ENCODE results near the gene ERGIC3.
"Not testable (repeated sequence)": the region's sequence is repeated elsewhere in the genome, so short reads cannot be mapped to it uniquely, and the experiment has no call there.

The ERGIC3 gene

DNA sequence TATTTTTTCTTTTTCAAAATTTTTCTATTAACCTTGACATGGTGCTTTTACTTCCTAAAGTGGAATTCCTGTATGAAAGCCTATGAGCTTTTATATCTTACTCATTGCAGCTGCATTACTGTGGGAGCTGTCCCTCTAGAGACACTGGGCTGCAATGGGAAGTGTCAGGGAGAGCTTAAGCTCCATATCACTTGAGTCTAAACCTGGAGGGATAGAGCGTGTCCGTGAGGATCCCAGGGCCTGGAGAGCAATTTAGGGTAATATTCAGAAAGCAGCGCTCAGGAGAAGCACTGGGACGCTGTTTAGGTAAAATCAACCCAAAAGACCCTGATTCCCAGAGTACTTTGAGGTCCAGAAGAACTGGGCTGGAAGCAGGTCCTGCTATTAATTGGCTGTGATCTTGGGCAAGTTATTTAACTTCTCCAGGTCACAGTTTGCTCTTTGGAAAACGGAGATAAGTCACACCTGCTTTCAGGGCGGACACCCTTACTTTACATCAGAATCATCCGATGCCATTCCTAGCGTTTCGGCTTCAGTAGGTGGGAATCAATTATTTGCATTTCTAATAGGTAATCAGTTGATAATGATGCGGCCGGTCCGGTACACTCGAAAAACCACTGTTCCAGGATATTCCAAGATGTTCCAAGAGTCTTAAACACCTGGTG lies 628 bp upstream of the ERGIC3 start:
- peaks cover 24% of the 10 kb centered on the region for H3K4me1 Mint-ChIP-seq
- CTCF ChIA-PET: interaction anchor here (0.6 kb wide), 1 partner anchor 502 kb away, joined by 4 read pairs; no protein-coding TSS in a partner anchor

GRCh38 chr20:35542990-35543389 lies 1.1 kb downstream of the ERGIC3 start:
- H3K4me3 Mint-ChIP-seq: peak overlapping the region; percentile 85
- no peak for DNase-seq
- CTCF ChIA-PET: interaction anchor here (0.9 kb wide), 1 partner anchor 80 kb away, joined by 3 read pairs; no protein-coding TSS in a partner anchor
- H3K27ac Mint-ChIP-seq: peak overlapping the region; percentile 50
- no peaks in the 10 kb centered on the region for H3K9me3 Mint-ChIP-seq
- H3K36me3 Mint-ChIP-seq: peaks cover 5% of the 10 kb centered on the region
- H3K4me1 Mint-ChIP-seq: peaks cover 24% of the 10 kb centered on the region
- H3K27me3 Mint-ChIP-seq: no peaks in the 10 kb centered on the region

More for the DNA sequence above, 628 bp upstream of the ERGIC3 start:
- no peak for DNase-seq
- peaks cover under 1% of the 10 kb centered on the region for H3K27me3 Mint-ChIP-seq
- H3K4me3 Mint-ChIP-seq: peak overlapping the region; percentile 85
- H3K27ac Mint-ChIP-seq: no peak overlapping the region
- H3K9me3 Mint-ChIP-seq: no peaks in the 10 kb centered on the region
- H3K36me3 Mint-ChIP-seq: peaks cover 5% of the 10 kb centered on the region

DNA sequence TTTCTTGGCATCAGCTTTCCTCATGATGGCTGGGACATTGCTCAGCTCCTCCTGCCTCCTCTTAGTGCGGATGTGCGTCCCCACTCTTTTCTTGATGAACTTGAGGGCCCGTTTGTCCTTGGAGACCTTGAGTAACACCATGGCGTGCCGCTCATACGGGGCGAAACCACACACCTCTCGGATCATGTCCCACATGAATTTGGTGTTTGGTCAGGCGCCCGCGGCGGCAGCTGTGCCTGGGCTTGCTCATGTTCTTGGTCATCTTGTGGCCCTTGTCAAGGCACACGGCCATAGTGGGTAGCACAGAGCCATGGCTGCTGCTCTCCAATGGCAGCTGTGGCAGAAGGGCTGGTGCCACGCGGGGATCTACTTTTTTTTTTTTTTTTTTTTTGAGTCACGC lies 2.6 kb downstream of the ERGIC3 start:
- Mint-ChIP-seq H3K27ac (no peak overlapping the region), H3K9me3 (no peaks in the 10 kb centered on the region), H3K36me3 (peaks cover 10% of the 10 kb centered on the region), H3K27me3 (no peaks in the 10 kb centered on the region), H3K4me1 (peaks cover 24% of the 10 kb centered on the region), H3K4me3 (no peak overlapping the region)
- no peak for DNase-seq
- CTCF ChIA-PET: no interaction called here

GRCh38 chr20:35544941-35545340 lies 3.1 kb downstream of the ERGIC3 start:
- peaks cover 24% of the 10 kb centered on the region for H3K4me1 Mint-ChIP-seq
- DNase-seq, CTCF ChIA-PET, H3K36me3 Mint-ChIP-seq, H3K9me3 Mint-ChIP-seq, H3K27me3 Mint-ChIP-seq, H3K4me3 Mint-ChIP-seq, H3K27ac Mint-ChIP-seq: not testable (repeated sequence)

GRCh38 chr20:35546127-35546526 lies 4.2 kb downstream of the ERGIC3 start:
- H3K27me3 Mint-ChIP-seq: no peaks in the 10 kb centered on the region
- CTCF ChIA-PET: no interaction called here

GRCh38 chr20:35547329-35547728 lies 5.5 kb downstream of the ERGIC3 start:
- no peak overlapping the region for H3K4me3 Mint-ChIP-seq
- H3K4me1 Mint-ChIP-seq: peaks cover 13% of the 10 kb centered on the region
- H3K36me3 Mint-ChIP-seq: peaks cover 12% of the 10 kb centered on the region
- DNase-seq: no peak
- H3K9me3 Mint-ChIP-seq: no peaks in the 10 kb centered on the region
- H3K27ac Mint-ChIP-seq: no peak overlapping the region
- H3K27me3 Mint-ChIP-seq: no peaks in the 10 kb centered on the region
- CTCF ChIA-PET: no interaction called here

More at GRCh38 chr20:35546127-35546526, 4.2 kb downstream of the ERGIC3 start:
- H3K36me3 Mint-ChIP-seq: peaks cover 12% of the 10 kb centered on the region
- H3K4me3 Mint-ChIP-seq: no peak overlapping the region
- H3K9me3 Mint-ChIP-seq: no peaks in the 10 kb centered on the region
- no peak for DNase-seq
- H3K4me1 Mint-ChIP-seq: peaks cover 23% of the 10 kb centered on the region
- no peak overlapping the region for H3K27ac Mint-ChIP-seq

DNA sequence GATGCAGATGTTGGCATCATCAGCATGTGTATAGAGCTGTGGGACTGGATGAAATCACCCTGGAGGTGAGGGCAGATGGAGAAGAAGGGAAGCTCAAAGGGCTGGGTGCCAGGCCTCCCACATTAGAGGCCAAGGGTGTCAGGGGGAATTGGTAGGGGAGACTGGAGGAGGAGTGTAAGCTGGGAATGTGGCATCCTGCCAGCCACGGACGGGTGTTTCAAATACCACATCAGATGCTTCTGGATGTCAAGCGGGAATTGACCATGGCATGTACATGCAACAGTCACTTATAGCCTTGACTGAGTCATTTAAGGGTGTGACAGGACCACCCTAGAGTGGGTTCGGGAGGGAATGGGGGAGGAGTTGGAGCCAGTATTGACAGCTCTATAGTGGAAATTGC lies 9.6 kb downstream of the ERGIC3 start:
- Mint-ChIP-seq H3K4me1 (no peaks in the 10 kb centered on the region), H3K27ac (no peak overlapping the region), H3K27me3 (no peaks in the 10 kb centered on the region), H3K9me3 (no peaks in the 10 kb centered on the region), H3K36me3 (peaks cover 11% of the 10 kb centered on the region), H3K4me3 (no peak overlapping the region)
- CTCF ChIA-PET: no interaction called here
- no peak for DNase-seq

- peaks cover 11% of the 10 kb centered on the region for H3K36me3 Mint-ChIP-seq
- CTCF ChIA-PET: no interaction called here
- H3K4me1 Mint-ChIP-seq: no peaks in the 10 kb centered on the region
Observed at GRCh38 chr20:35552914-35553313, 11.0 kb downstream of the ERGIC3 start.

DNA sequence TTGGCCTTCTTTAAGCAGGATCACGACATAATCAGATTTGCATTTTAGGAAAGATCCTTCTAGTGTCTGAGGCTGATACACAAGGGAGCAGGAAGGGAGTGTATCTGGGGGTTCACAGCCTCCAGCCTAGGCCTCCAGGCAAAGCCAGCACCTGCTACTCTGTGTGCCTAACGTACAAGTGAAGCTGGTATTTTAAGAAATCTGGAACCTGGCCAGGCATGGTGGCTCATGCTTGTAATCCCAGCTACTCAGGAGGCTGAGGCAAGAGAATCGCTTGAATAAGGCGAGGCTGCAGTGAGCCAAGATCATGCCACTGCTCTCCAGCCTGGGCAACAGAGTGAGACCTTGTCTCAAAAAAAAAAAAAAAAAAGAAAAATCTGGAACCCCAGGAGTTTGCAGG lies 13.6 kb downstream of the ERGIC3 start:
- H3K4me3 Mint-ChIP-seq, H3K27ac Mint-ChIP-seq, H3K4me1 Mint-ChIP-seq, H3K27me3 Mint-ChIP-seq, DNase-seq, H3K36me3 Mint-ChIP-seq, H3K9me3 Mint-ChIP-seq: not testable (repeated sequence)
- CTCF ChIA-PET: interaction anchor here (0.6 kb wide), 1 partner anchor 532 kb away, joined by 3 read pairs; no protein-coding TSS in a partner anchor

More at GRCh38 chr20:35552914-35553313, 11.0 kb downstream of the ERGIC3 start:
- no peaks in the 10 kb centered on the region for H3K27me3 Mint-ChIP-seq
- no peak overlapping the region for H3K4me3 Mint-ChIP-seq
- DNase-seq: no peak
- H3K9me3 Mint-ChIP-seq: no peaks in the 10 kb centered on the region
- H3K27ac Mint-ChIP-seq: no peak overlapping the region

- Mint-ChIP-seq H3K4me1 (no peaks in the 10 kb centered on the region), H3K36me3 (peaks cover 4% of the 10 kb centered on the region), H3K27ac (no peak overlapping the region), H3K27me3 (no peaks in the 10 kb centered on the region), H3K9me3 (no peaks in the 10 kb centered on the region), H3K4me3 (no peak overlapping the region)
- CTCF ChIA-PET: no interaction called here
- no peak for DNase-seq
Observed at GRCh38 chr20:35555951-35556645, 14.2 kb downstream of the ERGIC3 start.

GRCh38 chr20:35556871-35557270 lies 15.0 kb downstream of the ERGIC3 start:
- H3K4me1 Mint-ChIP-seq: no peaks in the 10 kb centered on the region
- CTCF ChIA-PET: no interaction called here
- DNase-seq: no peak
- H3K27me3 Mint-ChIP-seq: no peaks in the 10 kb centered on the region
- H3K36me3 Mint-ChIP-seq: peaks cover 4% of the 10 kb centered on the region
- H3K4me3 Mint-ChIP-seq: no peak overlapping the region
- H3K9me3 Mint-ChIP-seq: no peaks in the 10 kb centered on the region
- H3K27ac Mint-ChIP-seq: no peak overlapping the region

DNA sequence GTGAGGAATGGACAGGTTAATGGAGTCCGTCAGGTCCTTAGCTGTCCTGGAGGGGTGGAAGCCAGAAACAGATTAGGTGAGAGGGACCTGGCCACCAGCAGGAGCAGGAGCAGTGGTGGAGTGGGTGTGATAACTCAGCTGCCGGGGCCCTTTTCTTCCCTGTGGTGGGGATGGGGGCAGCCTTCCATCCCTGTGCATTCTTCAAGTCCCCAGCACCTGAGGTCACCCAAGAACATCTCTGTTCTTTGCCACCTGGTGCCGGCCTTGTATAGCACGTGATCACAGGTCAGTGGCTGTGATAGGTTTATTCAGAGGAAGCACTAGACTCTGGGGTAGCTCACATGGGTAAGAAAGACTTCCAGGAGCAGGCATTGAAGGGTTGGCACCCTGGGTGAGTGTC lies 16.6 kb downstream of the ERGIC3 start:
- no peak overlapping the region for H3K27ac Mint-ChIP-seq
- H3K4me1 Mint-ChIP-seq: no peaks in the 10 kb centered on the region

DNA sequence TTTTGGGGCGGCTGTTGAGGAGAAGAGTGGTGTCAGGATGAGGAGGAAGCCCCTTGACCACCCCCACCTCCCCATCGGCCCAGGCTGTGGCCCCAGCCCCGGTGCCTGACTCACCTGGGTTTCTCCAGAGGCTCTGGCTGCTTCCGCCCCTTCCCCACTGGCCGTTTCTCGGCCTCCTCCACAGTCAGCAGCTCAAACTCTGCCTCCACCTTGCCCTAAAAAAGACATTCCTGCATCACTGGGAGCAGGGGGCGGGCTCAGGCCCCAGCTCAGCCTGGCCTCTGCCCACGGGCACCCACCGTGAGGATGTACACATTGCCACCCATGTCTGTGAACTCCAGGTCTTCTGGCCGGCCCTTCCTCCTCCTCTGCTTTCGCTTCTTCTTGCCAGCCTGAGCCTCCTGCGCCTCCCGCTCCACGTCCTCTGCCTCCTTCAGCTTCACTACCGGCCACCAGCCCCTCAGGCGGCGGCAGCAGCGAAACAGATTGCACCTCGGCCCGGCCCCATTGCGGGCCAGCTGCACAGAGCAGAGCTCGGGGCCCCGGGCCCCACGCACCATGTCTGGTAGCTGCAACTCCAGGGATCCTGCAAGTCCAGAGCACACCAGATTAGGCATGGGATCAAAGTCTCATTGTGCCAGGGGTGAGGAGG lies 17.3 kb downstream of the ERGIC3 start:
- Mint-ChIP-seq H3K4me3 (no peak overlapping the region), H3K27me3 (no peaks in the 10 kb centered on the region), H3K27ac (no peak overlapping the region), H3K36me3 (peaks cover 4% of the 10 kb centered on the region), H3K9me3 (no peaks in the 10 kb centered on the region), H3K4me1 (no peaks in the 10 kb centered on the region)
- DNase-seq: no peak
- CTCF ChIA-PET: no interaction called here

More for the DNA sequence above, 16.6 kb downstream of the ERGIC3 start:
- H3K27me3 Mint-ChIP-seq: no peaks in the 10 kb centered on the region
- CTCF ChIA-PET: no interaction called here
- H3K9me3 Mint-ChIP-seq: no peaks in the 10 kb centered on the region
- DNase-seq: no peak
- peaks cover 4% of the 10 kb centered on the region for H3K36me3 Mint-ChIP-seq
- H3K4me3 Mint-ChIP-seq: no peak overlapping the region

- CTCF ChIA-PET: no interaction called here
- Mint-ChIP-seq H3K27me3 (peaks cover 7% of the 10 kb centered on the region), H3K9me3 (no peaks in the 10 kb centered on the region), H3K27ac (no peak overlapping the region), H3K4me1 (no peaks in the 10 kb centered on the region), H3K36me3 (no peaks in the 10 kb centered on the region), H3K4me3 (no peak overlapping the region)
- DNase-seq: no peak
Observed at GRCh38 chr20:35560105-35560511, 18.2 kb downstream of the ERGIC3 start.

DNA sequence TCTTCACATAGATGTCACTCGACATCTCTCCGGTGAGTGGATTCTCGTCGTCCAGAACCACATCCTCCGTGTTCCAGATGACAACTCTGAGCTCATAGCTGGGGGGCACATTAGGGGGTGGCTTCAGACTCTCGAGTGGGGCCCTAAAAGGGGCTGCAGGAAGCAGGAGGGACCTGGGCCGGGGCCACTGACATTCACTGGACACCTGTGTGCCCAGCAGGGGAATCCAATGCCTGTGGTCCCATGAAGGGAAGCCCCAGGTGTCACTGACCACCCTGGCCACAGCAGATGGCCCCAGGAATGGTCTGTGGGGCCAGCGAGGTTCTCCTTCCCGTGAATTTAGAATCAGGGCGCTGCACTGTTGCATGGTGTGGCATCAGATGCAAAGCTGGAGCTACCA lies 18.7 kb downstream of the ERGIC3 start:
- Mint-ChIP-seq H3K4me3 (no peak overlapping the region), H3K9me3 (no peaks in the 10 kb centered on the region), H3K27ac (no peak overlapping the region), H3K36me3 (no peaks in the 10 kb centered on the region), H3K4me1 (no peaks in the 10 kb centered on the region), H3K27me3 (peaks cover 7% of the 10 kb centered on the region)
- CTCF ChIA-PET: no interaction called here
- no peak for DNase-seq

Data from activated naive CD4-positive, alpha-beta T cell treated with anti-CD3 and anti-CD28 coated beads, Interleukin-2, amount 10 ng/mL, durations not matched to agents 7 days and 5 days (primary cell).